ENCODE measurements around the gene MAST3. TPM values are rescaled to one million over a fixed set of nuclear protein-coding genes. Genes with fewer than 3 reads are reported as not detected.

MAST3 gene
- total and polyA plus RNA-seq, 2 donors (not counting 3 experiments of a cell fraction or from before 2014, with no cell fraction given) = 1.5 to 2.7 TPM

DNA sequence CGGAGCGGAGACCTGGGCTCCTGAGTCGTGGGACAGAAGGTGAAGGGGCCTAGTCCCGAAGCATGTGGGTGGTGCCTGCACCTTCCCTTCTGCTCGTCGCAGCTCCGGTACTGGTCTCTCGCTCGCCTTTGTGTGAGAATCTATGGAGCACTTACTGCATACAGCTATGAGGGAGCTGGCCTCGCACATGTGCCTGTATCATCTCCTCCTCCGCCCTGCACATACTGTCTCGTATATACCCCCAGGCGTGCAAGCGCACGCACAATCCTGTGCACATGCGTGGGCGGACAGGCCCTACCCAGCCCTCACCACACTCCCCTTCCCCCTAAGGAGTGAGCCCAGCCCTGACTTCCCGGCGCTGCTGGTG is 64.0 kb downstream of the MAST3 start:
- dilution Hi-C loops (cut with MboI; ENCODE audit: extremely low pct_ligation_motif_present, low sequenced_read_pairs) = no loop called here
- ChIA-PET POLR2A (no interaction called here), CTCF (interaction anchor here (1.0 to 2.5 kb wide), 4 partner anchors 24 to 93 kb away, joined by 3 to 25 read pairs (median 10); no protein-coding TSS in a partner anchor)
- intact Hi-C loops (cut with micrococcal nuclease) = no loop called here
- no TSS peak for BruUV-seq (replicated peaks)
- no peak for FAIRE-seq
- H4K20me1 ChIP-seq (replicated peaks; ENCODE audit: control insufficient read depth, extremely low read depth, insufficient read depth, low read length) = no peaks in the 10 kb centered on the region
- peaks cover 14% of the 10 kb centered on the region for H3K4me1 ChIP-seq (ENCODE audit: control insufficient read depth, extremely low read depth, insufficient read depth, low read length)
- no peaks in the 10 kb centered on the region for H3K79me2 ChIP-seq (ENCODE audit: control insufficient read depth, insufficient read depth, low read length)
- no peaks in the 10 kb centered on the region for H3K27me3 ChIP-seq (ENCODE audit: control insufficient read depth in 2 of 2, insufficient read depth in 2 of 2, low read length in 2 of 2)
- peaks cover 0 to 30% of the 10 kb centered on the region in 2 experiments for H3K36me3 ChIP-seq (ENCODE audit: control insufficient read depth in 2 of 2, extremely low read depth in 1 of 2, insufficient read depth in 2 of 2, low read length in 2 of 2)
- H3K9me3 ChIP-seq (replicated peaks; ENCODE audit: control insufficient read depth, insufficient read depth, low read length) = no peaks in the 10 kb centered on the region
- H2AFZ ChIP-seq (ENCODE audit: low read depth, low read length) = no peak overlapping the region
- TF ChIP-seq MYC (IDR thresholded peaks at IDR 0.05; ENCODE audit: low read depth, low read length) (no peak), GATA2 (IDR thresholded peaks at IDR 0.05; ENCODE audit: insufficient read depth, insufficient read length, low read depth, low read length) (no peak), CTCF (IDR thresholded peaks at IDR 0.05; ENCODE audit: extremely low read depth in 1 of 2, insufficient read depth in 1 of 2, low read depth in 1 of 2, low read length in 2 of 2) (no peak), FOS (IDR thresholded peaks at IDR 0.05; ENCODE audit: borderline replicate concordance, insufficient read depth, low read length) (no peak), POLR2A (IDR thresholded peaks at IDR 0.05; ENCODE audit: low read depth, low read length) (no peak), MAX (IDR thresholded peaks at IDR 0.05; ENCODE audit: insufficient read depth, insufficient read length) (no peak), EZH2 (IDR thresholded peaks at IDR 0.05; ENCODE audit: borderline replicate concordance, low read depth, low read length, severe bottlenecking) (no peak), JUN (IDR thresholded peaks at IDR 0.05; ENCODE audit: borderline replicate concordance, insufficient read depth, insufficient read length, low read depth) (no peak), POLR2AphosphoS5 (IDR thresholded peaks at IDR 0.05; ENCODE audit: insufficient read depth, low read depth, low read length) (no peak)
- H3K4me2 ChIP-seq (ENCODE audit: insufficient read depth, low read length) = peak overlapping the region; percentile 51
- no peak overlapping the region for H3K27ac ChIP-seq (ENCODE audit: insufficient read depth, low read depth, low read length)
- DNase-seq (ENCODE audit: low read depth, low spot score) = no peak
- H3K9me1 ChIP-seq (replicated peaks; ENCODE audit: control insufficient read depth, extremely low read depth, insufficient read depth, low read length) = no peaks in the 10 kb centered on the region
- no peak overlapping the region for H3K4me3 ChIP-seq (replicated peaks in 1 of 3; ENCODE audit: insufficient read depth in 1 of 3, low read depth in 1 of 3, low read length in 3 of 3)
- no peak overlapping the region for H3K9ac ChIP-seq (replicated peaks; ENCODE audit: extremely low read depth, insufficient read depth, low read length)

All from endothelial cell of umbilical vein (primary cell).